CD8-positive, alpha-beta memory T cell (primary cell): ENCODE data around the gene CSF1R. TPM values are rescaled to one million over a fixed set of nuclear protein-coding genes. Genes with fewer than 3 reads are reported as not detected.
"Not testable (repeated sequence)": the region's sequence is repeated elsewhere in the genome, so short reads cannot be mapped to it uniquely, and the experiment has no call there.

ENCODE experiments used
- CTCF ChIA-PET: fragments of 350-600 bp; sonication (Branson Sonifier 250); formaldehyde crosslinking; loops from one replicate; lab custom pipeline; 2021; ENCODE audit warnings: antibody characterized with exemption; lab: Charles Lee
- POLR2A ChIA-PET: fragments of 350-600 bp; sonication (Branson Sonifier 250); formaldehyde crosslinking; loops from one replicate; lab custom pipeline; 2021; ENCODE audit warnings: antibody characterized with exemption; lab: Charles Lee
- DNase-seq, 5 donors: peaks; one replicate each; pipeline versions ENCODE4 v3.0.0 to v3.0.0-alpha.2; 2020 to 2022; ENCODE audit warnings: mixed read lengths in 1 of 5
- H3K27ac ChIP-seq: one replicate; pipeline ENCODE4 v1.7.0; 2013; ENCODE audit warnings: low read depth, mild to moderate bottlenecking, low read length, moderate library complexity
- H3K27me3 ChIP-seq: 2 replicates; pipeline ENCODE4 v1.7.0; 2013; ENCODE audit warnings: low read length, mild to moderate bottlenecking; ENCODE audit not compliant: insufficient read depth, poor library complexity, severe bottlenecking
- H3K36me3 ChIP-seq: 2 replicates; pipeline ENCODE4 v1.7.0; 2013; ENCODE audit warnings: mild to moderate bottlenecking, low read length, moderate library complexity; ENCODE audit not compliant: insufficient read depth
- H3K4me1 ChIP-seq: 2 replicates; pipeline ENCODE4 v1.7.0; 2013; ENCODE audit warnings: mild to moderate bottlenecking, low read length, moderate library complexity; ENCODE audit not compliant: insufficient read depth
- H3K4me3 ChIP-seq: 2 replicates; pipeline ENCODE4 v1.7.0; 2013; ENCODE audit warnings: mild to moderate bottlenecking, low read length
- H3K9me3 ChIP-seq: 2 replicates; pipeline ENCODE4 v1.7.0; 2013; ENCODE audit warnings: mild to moderate bottlenecking, low read length
- H3K27ac Mint-ChIP-seq, 8 donors: one replicate each; pipeline ENCODE4 v1.8.0; 2020 to 2021; ENCODE audit warnings: mixed read lengths in 8 of 8, mild to moderate bottlenecking in 6 of 8, inconsistent platforms in 3 of 8, moderate library complexity in 3 of 8
- H3K27me3 Mint-ChIP-seq, 2 donors: one replicate each; pipeline ENCODE4 v1.8.0; 2020 to 2021; ENCODE audit warnings: mixed read lengths in 2 of 2, mild to moderate bottlenecking in 1 of 2, moderate library complexity in 1 of 2
- H3K36me3 Mint-ChIP-seq, 3 donors: one replicate each; pipeline ENCODE4 v1.8.0; 2020 to 2021; ENCODE audit warnings: mixed read lengths in 3 of 3, inconsistent platforms in 1 of 3, mild to moderate bottlenecking in 1 of 3
- H3K4me1 Mint-ChIP-seq, 3 donors: one replicate each; pipeline ENCODE4 v1.8.0; 2020 to 2021; ENCODE audit warnings: mixed read lengths in 3 of 3, inconsistent platforms in 1 of 3, mild to moderate bottlenecking in 1 of 3
- H3K4me3 Mint-ChIP-seq, 7 donors: one replicate each; pipeline ENCODE4 v1.8.0; 2020 to 2021; ENCODE audit warnings: mixed read lengths in 7 of 7, mild to moderate bottlenecking in 6 of 7, moderate library complexity in 4 of 7, inconsistent platforms in 2 of 7
- H3K9me3 Mint-ChIP-seq, 5 donors: one replicate each; pipeline ENCODE4 v1.8.0; 2020 to 2022; ENCODE audit warnings: mixed read lengths in 5 of 5, mild to moderate bottlenecking in 3 of 5, moderate library complexity in 2 of 5, inconsistent platforms in 1 of 5
- polyA plus RNA-seq: library from polyadenylated mRNA; unstranded; fragments of 300-500 nt; fragmentation: Illumina TruSeq; gene quantifications from one replicate; pipeline ENCODE4 v1.2.3, GENCODE V29; 2021
- total RNA-seq, 2 experiments: library from RNA; stranded (reverse); gene quantifications; one replicate each; pipeline ENCODE4 v1.2.3, GENCODE V29; 2021

CSF1R gene
- total and polyA plus RNA-seq, 3 experiments from 2014 or later = 0.59 to 2.7 (median 1.7) TPM

GRCh38 chr5:150051657-150052195 is 34.6 kb downstream of the CSF1R start:
- CTCF ChIA-PET = no interaction called here
- H3K9me3 ChIP-seq = no peaks in the 10 kb centered on the region
- Mint-ChIP-seq H3K27ac (peak overlapping the region in 1 of 8 donors; percentile 56), H3K4me1 (no peaks in the 10 kb centered on the region), H3K4me3 (no peak overlapping the region), H3K9me3 (no peaks in the 10 kb centered on the region), H3K36me3 (peaks cover 31 to 82% (median 32%) of the 10 kb centered on the region in 3 donors), H3K27me3 (peaks cover 0 to 4% of the 10 kb centered on the region in 2 donors)
- no peaks in the 10 kb centered on the region for H3K27me3 ChIP-seq
- POLR2A ChIA-PET = no interaction called here
- no peak for DNase-seq
- H3K4me3 ChIP-seq = no peak overlapping the region
- H3K36me3 ChIP-seq = peaks cover 60% of the 10 kb centered on the region
- H3K4me1 ChIP-seq = no peaks in the 10 kb centered on the region
- H3K27ac ChIP-seq = no peak overlapping the region

GRCh38 chr5:150050172-150050811 is 36.1 kb downstream of the CSF1R start:
- DNase-seq, H3K27me3 ChIP-seq, H3K27ac Mint-ChIP-seq, POLR2A ChIA-PET, CTCF ChIA-PET, H3K9me3 Mint-ChIP-seq, H3K9me3 ChIP-seq, H3K27me3 Mint-ChIP-seq, H3K4me1 ChIP-seq, H3K4me3 ChIP-seq, H3K27ac ChIP-seq, H3K4me3 Mint-ChIP-seq: not testable (repeated sequence)
- Mint-ChIP-seq H3K4me1 (peaks cover 11% of the 10 kb centered on the region in 3 donors), H3K36me3 (peaks cover 32 to 92% (median 37%) of the 10 kb centered on the region in 3 donors)
- peaks cover 65% of the 10 kb centered on the region for H3K36me3 ChIP-seq

- ChIA-PET POLR2A (interaction anchor here (1.0 kb wide), 1 partner anchor 110 kb away, joined by 3 read pairs; no protein-coding TSS in a partner anchor), CTCF (no interaction called here)
- H3K36me3 ChIP-seq = peaks cover 83% of the 10 kb centered on the region
- H3K9me3 ChIP-seq = no peaks in the 10 kb centered on the region
- H3K36me3 Mint-ChIP-seq = peaks cover 47 to 94% (median 68%) of the 10 kb centered on the region in 3 donors
- no peaks in the 10 kb centered on the region for H3K9me3 Mint-ChIP-seq
- H3K4me1 Mint-ChIP-seq = peaks cover 37 to 39% (median 39%) of the 10 kb centered on the region in 3 donors
- H3K27me3 ChIP-seq = no peaks in the 10 kb centered on the region
- no peak overlapping the region for H3K27ac ChIP-seq
- H3K27ac Mint-ChIP-seq = peak overlapping the region in 4 of 8 donors; percentile 17 to 91 (median 56)
- H3K4me3 Mint-ChIP-seq = peak overlapping the region in 4 of 7 donors; percentile 34 to 48 (median 40)
- H3K27me3 Mint-ChIP-seq = peaks cover 0 to 6% of the 10 kb centered on the region in 2 donors
- H3K4me1 ChIP-seq = peaks cover 21% of the 10 kb centered on the region
- no peak overlapping the region for H3K4me3 ChIP-seq
- peak in 2 of 5 donors; percentile 3 to 65 for DNase-seq
Measured at GRCh38 chr5:150046031-150046430, 40.3 kb downstream of the CSF1R start.

- peaks cover 21% of the 10 kb centered on the region for H3K4me1 ChIP-seq
- DNase-seq = no peak
- H3K27ac ChIP-seq = no peak overlapping the region
- peaks cover 83% of the 10 kb centered on the region for H3K36me3 ChIP-seq
- peak overlapping the region in 7 of 8 donors; percentile 15 to 91 (median 41) for H3K27ac Mint-ChIP-seq
- H3K27me3 Mint-ChIP-seq = peaks cover 0 to 6% of the 10 kb centered on the region in 2 donors
- POLR2A ChIA-PET = interaction anchor here (1.0 kb wide), 1 partner anchor 111 kb away, joined by 3 read pairs; no protein-coding TSS in a partner anchor
- H3K9me3 Mint-ChIP-seq = no peaks in the 10 kb centered on the region
- peaks cover 48 to 94% (median 68%) of the 10 kb centered on the region in 3 donors for H3K36me3 Mint-ChIP-seq
- CTCF ChIA-PET = no interaction called here
- peak overlapping the region in 4 of 7 donors; percentile 34 to 48 (median 40) for H3K4me3 Mint-ChIP-seq
- no peaks in the 10 kb centered on the region for H3K9me3 ChIP-seq
- peaks cover 37 to 39% (median 39%) of the 10 kb centered on the region in 3 donors for H3K4me1 Mint-ChIP-seq
- no peak overlapping the region for H3K4me3 ChIP-seq
- H3K27me3 ChIP-seq = no peaks in the 10 kb centered on the region
Measured at GRCh38 chr5:150045549-150045948, 40.8 kb downstream of the CSF1R start.

DNA sequence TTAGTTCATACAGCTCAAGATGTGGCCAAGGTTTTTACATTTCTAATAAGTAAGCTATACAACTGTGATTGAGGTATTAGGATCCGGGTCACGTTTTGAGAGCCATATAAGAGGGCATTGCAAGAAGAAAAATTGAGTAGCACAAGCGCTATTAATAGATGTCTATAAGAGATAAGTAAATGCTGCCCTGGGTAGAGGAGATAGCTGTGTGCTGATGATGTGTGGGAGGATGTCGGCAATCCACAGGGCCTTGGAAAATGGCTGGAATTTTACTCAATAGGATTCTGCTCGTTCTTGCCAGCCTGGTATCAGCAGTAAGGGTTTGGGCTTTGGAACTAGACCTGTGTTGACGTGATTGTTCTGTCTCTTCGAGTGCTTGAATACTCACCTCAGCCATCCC is 41.6 kb downstream of the CSF1R start:
- no peak overlapping the region for H3K4me3 Mint-ChIP-seq
- DNase-seq = no peak
- H3K27me3 ChIP-seq = no peaks in the 10 kb centered on the region
- no peak overlapping the region for H3K27ac ChIP-seq
- H3K4me3 ChIP-seq = no peak overlapping the region
- peaks cover 21% of the 10 kb centered on the region for H3K4me1 ChIP-seq
- H3K27ac Mint-ChIP-seq = peak overlapping the region in 4 of 8 donors; percentile 0 to 67 (median 20)
- ChIA-PET POLR2A (no interaction called here), CTCF (no interaction called here)
- peaks cover 51 to 93% (median 72%) of the 10 kb centered on the region in 3 donors for H3K36me3 Mint-ChIP-seq
- no peaks in the 10 kb centered on the region for H3K9me3 Mint-ChIP-seq
- peaks cover 80% of the 10 kb centered on the region for H3K36me3 ChIP-seq
- peaks cover 0 to 6% of the 10 kb centered on the region in 2 donors for H3K27me3 Mint-ChIP-seq
- peaks cover 37 to 39% (median 39%) of the 10 kb centered on the region in 3 donors for H3K4me1 Mint-ChIP-seq
- H3K9me3 ChIP-seq = no peaks in the 10 kb centered on the region

DNA sequence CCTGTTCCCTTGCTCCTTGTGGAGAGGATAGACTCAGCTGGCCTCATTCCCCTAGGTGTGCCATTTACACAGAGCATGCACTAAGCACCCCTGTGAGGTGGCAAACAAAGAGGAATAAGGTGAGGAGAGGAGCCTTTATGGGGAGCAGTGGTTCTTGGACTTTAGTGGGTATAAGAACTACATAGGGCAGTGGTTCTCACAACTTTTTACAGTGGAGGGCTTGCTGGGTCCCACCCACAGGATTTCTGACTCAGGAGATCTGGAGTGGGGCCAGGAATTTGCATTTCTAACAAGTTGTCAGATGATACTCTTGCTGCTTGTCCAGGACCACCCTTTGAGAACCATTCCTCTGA is 42.0 kb downstream of the CSF1R start:
- Mint-ChIP-seq H3K27ac (no peak overlapping the region), H3K36me3 (peaks cover 49 to 92% (median 70%) of the 10 kb centered on the region in 3 donors)

GRCh38 chr5:150043657-150044328 is 42.6 kb downstream of the CSF1R start:
- peak overlapping the region in 6 of 8 donors; percentile 1 to 77 (median 36) for H3K27ac Mint-ChIP-seq
- DNase-seq = no peak
- Histone ChIP-seq H3K27me3 (no peaks in the 10 kb centered on the region), H3K4me1 (peaks cover 21% of the 10 kb centered on the region), H3K36me3 (peaks cover 71% of the 10 kb centered on the region), H3K4me3 (no peak overlapping the region), H3K27ac (no peak overlapping the region), H3K9me3 (no peaks in the 10 kb centered on the region)
- H3K36me3 Mint-ChIP-seq = peaks cover 48 to 91% (median 64%) of the 10 kb centered on the region in 3 donors
- ChIA-PET POLR2A (no interaction called here), CTCF (no interaction called here)
- H3K4me3 Mint-ChIP-seq = peak overlapping the region in 3 of 7 donors; percentile 18 to 60 (median 22)
- H3K4me1 Mint-ChIP-seq = peaks cover 37 to 39% (median 39%) of the 10 kb centered on the region in 3 donors
- peaks cover 0 to 6% of the 10 kb centered on the region in 2 donors for H3K27me3 Mint-ChIP-seq
- H3K9me3 Mint-ChIP-seq = no peaks in the 10 kb centered on the region

More for the DNA sequence above, 42.0 kb downstream of the CSF1R start:
- Histone ChIP-seq H3K36me3 (peaks cover 76% of the 10 kb centered on the region), H3K9me3 (no peaks in the 10 kb centered on the region), H3K4me1 (peaks cover 21% of the 10 kb centered on the region), H3K4me3 (no peak overlapping the region), H3K27ac (no peak overlapping the region), H3K27me3 (no peaks in the 10 kb centered on the region)
- CTCF ChIA-PET = no interaction called here
- Mint-ChIP-seq H3K4me1 (peaks cover 37 to 39% (median 39%) of the 10 kb centered on the region in 3 donors), H3K27me3 (peaks cover 0 to 6% of the 10 kb centered on the region in 2 donors), H3K9me3 (no peaks in the 10 kb centered on the region), H3K4me3 (no peak overlapping the region)
- POLR2A ChIA-PET = no interaction called here
- no peak for DNase-seq

GRCh38 chr5:150042459-150042858 is 43.9 kb downstream of the CSF1R start:
- H3K27ac Mint-ChIP-seq = peak overlapping the region in 2 of 8 donors; percentile 43 to 58
- no peak overlapping the region for H3K4me3 ChIP-seq

More at GRCh38 chr5:150042459-150042858, 43.9 kb downstream of the CSF1R start:
- H3K9me3 ChIP-seq = no peaks in the 10 kb centered on the region
- CTCF ChIA-PET = no interaction called here
- no peaks in the 10 kb centered on the region for H3K9me3 Mint-ChIP-seq
- peaks cover 21% of the 10 kb centered on the region for H3K4me1 ChIP-seq
- POLR2A ChIA-PET = no interaction called here
- peaks cover 57% of the 10 kb centered on the region for H3K36me3 ChIP-seq
- H3K27me3 ChIP-seq = no peaks in the 10 kb centered on the region
- peaks cover 44 to 91% (median 51%) of the 10 kb centered on the region in 3 donors for H3K36me3 Mint-ChIP-seq
- H3K27ac ChIP-seq = no peak overlapping the region
- H3K4me3 Mint-ChIP-seq = no peak overlapping the region
- DNase-seq = no peak
- peaks cover 0 to 2% of the 10 kb centered on the region in 2 donors for H3K27me3 Mint-ChIP-seq
- peaks cover 37 to 39% (median 39%) of the 10 kb centered on the region in 3 donors for H3K4me1 Mint-ChIP-seq
